Fibroblast of lung (primary cell): ENCODE measurements around the gene LSM7. TPM values are rescaled to one million over a fixed set of nuclear protein-coding genes. Genes with fewer than 3 reads are reported as not detected.

Experiments
- DNase-seq, 2 donors: peaks; one replicate each; pipeline versions ENCODE4 v3.0.0 to v3.0.0-alpha.2; 2010; ENCODE audit warnings: low read depth in 2 of 2
- H2AFZ ChIP-seq: 2 replicates; pipeline ENCODE4 v1.5.1; 2012; ENCODE audit warnings: low read length, control low read depth, inconsistent platforms
- H3K27ac ChIP-seq: 2 replicates; pipeline ENCODE4 v1.5.1; 2011; ENCODE audit warnings: low read length, control low read depth; ENCODE audit not compliant: insufficient read depth
- H3K27me3 ChIP-seq: 2 replicates; pipeline ENCODE4 v1.5.1; 2011; ENCODE audit warnings: mild to moderate bottlenecking, low read length; ENCODE audit not compliant: control insufficient read depth, insufficient read depth
- H3K36me3 ChIP-seq: 2 replicates; pipeline ENCODE4 v1.5.1; 2011; ENCODE audit warnings: low read length; ENCODE audit not compliant: control insufficient read depth, insufficient read depth
- H3K4me1 ChIP-seq: 2 replicates; pipeline ENCODE4 v1.5.1; 2011; ENCODE audit warnings: low read length; ENCODE audit not compliant: control insufficient read depth, insufficient read depth; ENCODE audit errors: extremely low read depth
- H3K4me2 ChIP-seq: 2 replicates; pipeline ENCODE4 v1.5.1; 2011; ENCODE audit warnings: low read length, control low read depth; ENCODE audit not compliant: insufficient read depth; ENCODE audit errors: extremely low read depth
- H3K4me3 ChIP-seq, 4 experiments: fragments of 200-600 bp in 1 of 4; sonication (generic) in 1 of 4; replicated peaks in 1 of 4; 2 replicates each; pipeline ENCODE4 v1.5.1; 2011 to 2016; ENCODE audit warnings: low read length in 4 of 4, low read depth in 3 of 4, mild to moderate bottlenecking in 3 of 4, control low read depth in 2 of 4, inconsistent platforms in 1 of 4, mixed read lengths in 1 of 4; ENCODE audit not compliant: insufficient read depth in 1 of 4; ENCODE audit errors: control extremely low read depth in 1 of 4
- H3K79me2 ChIP-seq: 2 replicates; pipeline ENCODE4 v1.5.1; 2012; ENCODE audit warnings: mild to moderate bottlenecking, low read length, inconsistent platforms; ENCODE audit not compliant: control insufficient read depth, insufficient read depth
- H3K9ac ChIP-seq: 2 replicates; pipeline ENCODE4 v1.5.1; 2011; ENCODE audit warnings: mild to moderate bottlenecking, low read length, control low read depth; ENCODE audit not compliant: insufficient read depth
- H3K9me3 ChIP-seq: 2 replicates; pipeline ENCODE4 v1.5.1; 2012; ENCODE audit warnings: low read depth, low read length; ENCODE audit not compliant: control insufficient read depth, insufficient read depth
- H4K20me1 ChIP-seq: 2 replicates; pipeline ENCODE4 v1.5.1; 2011; ENCODE audit warnings: low read length; ENCODE audit not compliant: control insufficient read depth, insufficient read depth; ENCODE audit errors: extremely low read depth
- CTCF ChIP-seq, 2 donors: IDR thresholded peaks in 1 of 2; conservative IDR thresholded peaks in 1 of 2; 1 replicate in 1 of 2; 2 replicates in 1 of 2; pipeline ENCODE4 v1.5.1; 2011 to 2012; ENCODE audit warnings: low read length in 2 of 2, control low read depth in 1 of 2, inconsistent platforms in 1 of 2, low read depth in 1 of 2, mild to moderate bottlenecking in 1 of 2
- EZH2 ChIP-seq: IDR thresholded peaks from 2 replicates; pipeline ENCODE4 v1.5.1; 2012; ENCODE audit warnings: low read length, control low read depth, mild to moderate bottlenecking; ENCODE audit errors: missing control alignments
- polyA plus RNA-seq, 2 donors: library from polyadenylated mRNA; depleted of rRNA in 1 of 2; stranded (reverse) in 1 of 2; unstranded in 1 of 2; fragments of >200 nt; gene quantifications; 2 replicates each; pipeline ENCODE4 v1.2.1, GENCODE V29; 2011 to 2012; ENCODE audit warnings: missing spikeins in 1 of 2
- total RNA-seq: library from RNA; depleted of rRNA; stranded (reverse); fragments of >200 nt; gene quantifications from 2 replicates; pipeline ENCODE4 v1.2.1, GENCODE V29; 2014

The LSM7 gene
- total and polyA plus RNA-seq, 2 donors (not counting 1 experiment from before 2014, with no cell fraction given) = 43.1 to 182 TPM

GRCh38 chr19:2291185-2291751 is 37.1 kb downstream of the LSM7 start:
- H3K4me2 ChIP-seq = peak overlapping the region; percentile 25
- H3K9me3 ChIP-seq = no peaks in the 10 kb centered on the region
- no peak overlapping the region for H3K4me3 ChIP-seq
- no peaks in the 10 kb centered on the region for H3K36me3 ChIP-seq
- H3K27me3 ChIP-seq = peaks cover 36% of the 10 kb centered on the region
- no peaks in the 10 kb centered on the region for H4K20me1 ChIP-seq
- DNase-seq = no peak
- no peak overlapping the region for H2AFZ ChIP-seq
- H3K9ac ChIP-seq = no peak overlapping the region
- no peak for TF ChIP-seq CTCF (conservative IDR thresholded peaks at IDR 0.05 in 1 of 2, IDR thresholded peaks at IDR 0.05 in 1 of 2; ENCODE audit: low read depth in 1 of 2, low read length in 2 of 2)
- peak; percentile 79 for TF ChIP-seq EZH2
- no peak overlapping the region for H3K27ac ChIP-seq
- peaks cover 4% of the 10 kb centered on the region for H3K4me1 ChIP-seq
- no peaks in the 10 kb centered on the region for H3K79me2 ChIP-seq

GRCh38 chr19:2290441-2291184 is 37.8 kb downstream of the LSM7 start:
- no peak for TF ChIP-seq CTCF (conservative IDR thresholded peaks at IDR 0.05 in 1 of 2, IDR thresholded peaks at IDR 0.05 in 1 of 2; ENCODE audit: low read depth in 1 of 2, low read length in 2 of 2)
- peak; percentile 87 for TF ChIP-seq EZH2
- no peak overlapping the region for H3K4me3 ChIP-seq
- H3K27me3 ChIP-seq = peaks cover 36% of the 10 kb centered on the region
- no peaks in the 10 kb centered on the region for H3K9me3 ChIP-seq
- peaks cover 4% of the 10 kb centered on the region for H3K4me1 ChIP-seq
- no peak for DNase-seq
- no peaks in the 10 kb centered on the region for H3K79me2 ChIP-seq
- H2AFZ ChIP-seq = no peak overlapping the region
- H3K36me3 ChIP-seq = no peaks in the 10 kb centered on the region
- no peak overlapping the region for H3K4me2 ChIP-seq
- H3K9ac ChIP-seq = no peak overlapping the region
- no peaks in the 10 kb centered on the region for H4K20me1 ChIP-seq
- H3K27ac ChIP-seq = no peak overlapping the region

GRCh38 chr19:2289714-2290435 is 38.5 kb downstream of the LSM7 start:
- H3K4me2 ChIP-seq = peak overlapping the region; percentile 51
- no peak overlapping the region for H3K9ac ChIP-seq
- H4K20me1 ChIP-seq = no peaks in the 10 kb centered on the region
- DNase-seq = no peak
- H3K27me3 ChIP-seq = peaks cover 36% of the 10 kb centered on the region
- no peaks in the 10 kb centered on the region for H3K36me3 ChIP-seq
- H3K9me3 ChIP-seq = no peaks in the 10 kb centered on the region
- H2AFZ ChIP-seq = no peak overlapping the region
- TF ChIP-seq EZH2 = no peak
- no peak for TF ChIP-seq CTCF (conservative IDR thresholded peaks at IDR 0.05 in 1 of 2, IDR thresholded peaks at IDR 0.05 in 1 of 2; ENCODE audit: low read depth in 1 of 2, low read length in 2 of 2)
- no peaks in the 10 kb centered on the region for H3K79me2 ChIP-seq
- no peak overlapping the region for H3K27ac ChIP-seq
- H3K4me1 ChIP-seq = peaks cover 4% of the 10 kb centered on the region
- peak overlapping the region in 2 of 4 experiments; percentile 7 to 25 for H3K4me3 ChIP-seq
